ENCODE measurements around the gene ATP2B3. TPM values are rescaled to one million over a fixed set of nuclear protein-coding genes. Genes with fewer than 3 reads are reported as not detected.

Gene ATP2B3
- polyA plus RNA-seq, 1 donor from 2014 or later, result 5.3 TPM

GRCh38 chrX:153475271-153475670 is 42.2 kb upstream of the ATP2B3 start:
- Histone ChIP-seq H3K9me3 (ENCODE audit: low read length) (no peaks in the 10 kb centered on the region), H3K36me3 (ENCODE audit: insufficient read depth, low read length) (no peaks in the 10 kb centered on the region), H3K9me2 (ENCODE audit: insufficient read depth, low read length) (no peaks in the 10 kb centered on the region), H3F3A (ENCODE audit: insufficient read depth, low read length, poor library complexity, severe bottlenecking) (no peaks in the 10 kb centered on the region), H3K4me3 (ENCODE audit: low read length) (no peak overlapping the region), H3K27me3 (ENCODE audit: insufficient read depth, low read depth, low read length) (peaks cover 5% of the 10 kb centered on the region), H3K9ac (ENCODE audit: low read length) (no peak overlapping the region), H4K20me1 (ENCODE audit: insufficient read depth) (no peaks in the 10 kb centered on the region), H3K79me2 (replicated peaks; ENCODE audit: insufficient read depth, low read length) (no peaks in the 10 kb centered on the region), H2AFZ (ENCODE audit: low read depth, low read length) (no peak overlapping the region), H3K4me2 (ENCODE audit: low read length) (no peak overlapping the region), H3K27ac (ENCODE audit: low read length) (no peak overlapping the region)
- TF ChIP-seq, protein P1, sequence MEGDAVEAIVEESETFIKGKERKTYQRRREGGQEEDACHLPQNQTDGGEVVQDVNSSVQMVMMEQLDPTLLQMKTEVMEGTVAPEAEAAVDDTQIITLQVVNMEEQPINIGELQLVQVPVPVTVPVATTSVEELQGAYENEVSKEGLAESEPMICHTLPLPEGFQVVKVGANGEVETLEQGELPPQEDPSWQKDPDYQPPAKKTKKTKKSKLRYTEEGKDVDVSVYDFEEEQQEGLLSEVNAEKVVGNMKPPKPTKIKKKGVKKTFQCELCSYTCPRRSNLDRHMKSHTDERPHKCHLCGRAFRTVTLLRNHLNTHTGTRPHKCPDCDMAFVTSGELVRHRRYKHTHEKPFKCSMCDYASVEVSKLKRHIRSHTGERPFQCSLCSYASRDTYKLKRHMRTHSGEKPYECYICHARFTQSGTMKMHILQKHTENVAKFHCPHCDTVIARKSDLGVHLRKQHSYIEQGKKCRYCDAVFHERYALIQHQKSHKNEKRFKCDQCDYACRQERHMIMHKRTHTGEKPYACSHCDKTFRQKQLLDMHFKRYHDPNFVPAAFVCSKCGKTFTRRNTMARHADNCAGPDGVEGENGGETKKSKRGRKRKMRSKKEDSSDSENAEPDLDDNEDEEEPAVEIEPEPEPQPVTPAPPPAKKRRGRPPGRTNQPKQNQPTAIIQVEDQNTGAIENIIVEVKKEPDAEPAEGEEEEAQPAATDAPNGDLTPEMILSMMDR (IDR thresholded peaks at IDR 0.05; ENCODE audit: poor library complexity, severe bottlenecking), result no peak
- no peak for TF ChIP-seq RAD21 (conservative IDR thresholded peaks at IDR 0.05)
- no peak for TF ChIP-seq REST (IDR thresholded peaks at IDR 0.05; ENCODE audit: borderline replicate concordance)
- TF ChIP-seq MXI1 (conservative IDR thresholded peaks at IDR 0.05; ENCODE audit: poor library complexity, severe bottlenecking), result no peak
- TF ChIP-seq EZH2 (IDR thresholded peaks at IDR 0.05; ENCODE audit: borderline replicate concordance, insufficient read depth, low read length, poor library complexity, severe bottlenecking), result no peak
- TF ChIP-seq EP300 (conservative IDR thresholded peaks at IDR 0.05; ENCODE audit: poor library complexity, severe bottlenecking), result no peak
- TF ChIP-seq POLR2AphosphoS5 (IDR thresholded peaks at IDR 0.05), result no peak
- TF ChIP-seq SMC3 (conservative IDR thresholded peaks at IDR 0.05; ENCODE audit: poor library complexity), result no peak
- no peak for TF ChIP-seq TAF1 (IDR thresholded peaks at IDR 0.05; ENCODE audit: low read depth)

- no peak for TF ChIP-seq SMC3 (conservative IDR thresholded peaks at IDR 0.05; ENCODE audit: poor library complexity)
- TF ChIP-seq, protein P1 (IDR thresholded peaks at IDR 0.05; ENCODE audit: poor library complexity, severe bottlenecking), result no peak
- Histone ChIP-seq H3F3A (ENCODE audit: insufficient read depth, low read length, poor library complexity, severe bottlenecking) (no peaks in the 10 kb centered on the region), H3K27ac (ENCODE audit: low read length) (no peak overlapping the region), H3K36me3 (ENCODE audit: insufficient read depth, low read length) (no peaks in the 10 kb centered on the region), H3K79me2 (replicated peaks; ENCODE audit: insufficient read depth, low read length) (no peaks in the 10 kb centered on the region), H3K27me3 (ENCODE audit: insufficient read depth, low read depth, low read length) (peaks cover 5% of the 10 kb centered on the region), H2AFZ (ENCODE audit: low read depth, low read length) (no peak overlapping the region), H3K9me2 (ENCODE audit: insufficient read depth, low read length) (no peaks in the 10 kb centered on the region), H3K4me3 (ENCODE audit: low read length) (no peak overlapping the region), H3K4me2 (ENCODE audit: low read length) (no peak overlapping the region), H3K9me3 (ENCODE audit: low read length) (no peaks in the 10 kb centered on the region), H4K20me1 (ENCODE audit: insufficient read depth) (no peaks in the 10 kb centered on the region), H3K9ac (ENCODE audit: low read length) (no peak overlapping the region)
Observed at GRCh38 chrX:153475751-153476281, 41.6 kb upstream of the ATP2B3 start.

Data from neural cell (in vitro differentiated cells).